HG02943 (cell line): Measurements from ENCODE around the gene ERC2.

Experiments
- ATAC-seq: cut with Tn5 transposase; IDR thresholded peaks from one replicate; pipeline ENCODE4 v1.9.1; 2021; ENCODE audit warnings: mild to moderate bottlenecking, low read depth, moderate library complexity; ENCODE audit not compliant: unreplicated experiment

Gene ERC2

DNA sequence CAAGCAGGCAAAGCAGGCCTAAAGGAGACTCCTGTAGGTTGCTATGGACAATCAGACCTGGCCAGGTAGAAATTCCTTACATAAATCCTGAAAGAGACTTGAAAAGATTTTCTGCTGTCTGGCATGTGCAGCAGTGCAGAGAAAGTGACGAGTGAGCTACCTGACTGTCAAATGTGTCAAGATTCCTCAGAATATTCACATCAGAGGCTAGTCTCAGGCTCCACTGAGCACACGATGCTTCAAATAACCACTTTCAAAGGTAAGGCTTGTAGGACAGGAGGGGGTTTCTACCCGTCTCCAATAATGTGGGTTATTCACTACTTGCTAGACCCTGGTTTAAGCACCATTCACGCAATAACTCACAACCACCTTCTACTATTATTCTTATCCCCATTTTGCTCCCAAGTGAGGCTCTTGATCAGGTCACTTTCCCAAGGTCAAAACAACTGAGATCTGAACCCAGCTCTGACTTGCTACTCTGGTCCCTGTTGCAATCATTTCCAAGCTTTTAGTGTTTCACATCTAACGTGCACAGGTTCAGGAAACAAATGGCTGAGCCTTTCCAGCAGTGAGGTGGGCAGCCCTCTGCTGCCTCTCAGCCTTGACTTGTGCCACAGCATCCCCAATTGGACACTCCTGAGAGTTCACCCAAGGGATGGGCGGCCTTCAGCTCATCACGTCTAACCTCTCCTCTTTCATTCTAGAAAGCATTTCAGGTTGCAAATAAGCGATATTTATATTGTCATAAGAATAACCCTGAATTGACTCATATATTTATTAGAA lies 651.3 kb downstream of the ERC2 start:
- no peak for ATAC-seq

DNA sequence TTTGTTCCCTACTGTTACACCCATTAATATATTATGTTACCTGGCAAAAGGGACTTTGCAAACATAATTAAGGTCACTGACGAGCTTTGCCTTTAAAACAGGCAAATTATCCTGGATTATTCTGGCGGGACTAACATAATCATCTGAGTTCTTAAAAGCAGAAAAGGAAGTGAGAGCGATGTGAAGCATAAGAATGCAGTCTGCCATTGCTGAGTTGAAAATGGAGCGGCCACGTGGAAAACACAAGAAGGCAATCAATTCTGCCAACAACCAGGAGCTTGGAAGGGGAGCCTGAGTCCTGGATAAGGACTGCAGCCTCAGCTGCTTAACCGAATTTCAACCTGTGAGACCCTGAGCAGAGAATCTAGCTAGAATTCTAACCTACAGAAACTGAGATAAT lies 653.0 kb downstream of the ERC2 start:
- no peak for ATAC-seq

DNA sequence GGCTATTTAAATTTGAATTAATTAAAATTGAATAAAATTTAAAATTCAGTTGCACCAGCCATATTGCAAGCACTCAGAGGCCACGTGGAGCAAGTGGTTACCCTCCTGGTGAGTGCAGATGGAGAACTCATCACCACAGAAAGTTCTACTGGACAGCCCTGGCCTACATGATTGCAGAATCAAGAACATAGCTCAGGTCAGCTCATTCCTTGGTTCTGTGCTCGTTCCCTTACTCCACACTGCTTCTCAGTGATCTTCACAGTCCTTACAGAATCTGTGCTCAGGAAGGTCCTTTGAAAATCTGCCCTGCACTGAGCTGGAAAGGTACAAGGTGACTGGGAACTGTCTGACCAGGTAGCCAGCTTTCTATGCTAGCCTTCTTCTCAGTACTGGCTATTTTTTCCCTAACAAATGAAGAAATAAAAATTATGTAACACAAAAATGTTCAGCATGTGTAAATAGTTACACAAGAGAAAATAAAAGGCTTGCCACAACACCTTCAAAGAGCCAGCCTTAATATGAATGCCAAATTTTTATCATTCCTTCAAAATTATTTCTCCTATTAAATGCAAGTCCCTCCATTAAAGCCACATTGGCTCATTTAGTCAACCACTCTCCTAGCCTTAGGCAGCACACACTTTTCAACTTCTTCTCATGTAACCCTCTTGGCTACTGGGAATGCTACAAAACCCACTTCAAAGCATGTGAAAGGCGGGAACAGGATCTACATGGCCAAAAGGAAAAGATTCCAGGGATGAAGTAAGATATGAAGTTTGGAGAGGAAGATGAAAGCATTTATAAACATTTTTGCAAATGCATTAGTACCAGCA lies 654.8 kb downstream of the ERC2 start:
- ATAC-seq = no peak

DNA sequence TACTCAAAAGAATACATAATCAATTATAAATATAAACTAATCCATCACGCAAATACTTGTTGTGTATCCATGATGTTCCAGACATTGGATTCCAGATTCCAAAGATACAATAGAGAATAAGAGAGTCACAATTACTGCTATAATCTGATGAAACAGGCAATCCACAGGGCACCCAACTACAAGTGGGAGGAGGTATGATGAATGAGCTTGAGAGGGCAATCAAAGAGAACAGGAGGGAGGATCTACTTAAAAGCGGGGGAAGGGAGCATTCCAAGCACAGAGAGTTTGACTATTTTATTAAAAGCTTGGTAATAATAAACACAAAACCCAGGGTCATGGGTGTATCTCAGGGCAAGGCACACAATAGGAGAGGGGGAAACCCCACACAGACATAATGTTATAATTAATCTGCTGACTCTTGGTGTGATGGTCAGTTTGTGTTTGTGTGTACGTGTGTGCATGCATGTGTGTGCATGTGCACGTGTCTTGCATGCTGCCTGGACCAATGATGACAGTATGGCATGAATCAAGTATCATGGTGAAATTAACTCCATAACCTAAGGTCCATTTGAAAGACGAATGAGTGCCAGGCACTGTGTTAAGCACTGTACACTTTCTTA lies 655.8 kb downstream of the ERC2 start:
- no peak for ATAC-seq

DNA sequence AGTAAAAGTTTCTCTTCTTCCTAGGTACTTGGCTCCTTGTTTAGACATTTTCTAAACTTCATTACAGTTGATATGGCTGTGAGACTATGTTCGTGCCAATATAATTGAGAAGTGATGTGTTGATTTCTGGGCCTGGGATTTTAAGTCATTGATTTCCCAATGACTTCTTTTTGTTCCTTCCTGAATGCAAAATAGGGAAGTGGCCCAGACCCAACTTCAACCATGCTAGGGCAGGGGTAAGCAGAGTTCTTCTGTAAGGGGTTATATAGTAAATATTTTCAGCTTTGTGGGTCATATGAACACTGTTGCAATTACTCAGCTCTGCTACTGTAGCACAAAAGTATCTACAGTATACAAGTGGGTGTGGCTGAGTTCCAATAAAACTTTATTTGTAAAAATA lies 661.1 kb downstream of the ERC2 start:
- ATAC-seq = no peak

DNA sequence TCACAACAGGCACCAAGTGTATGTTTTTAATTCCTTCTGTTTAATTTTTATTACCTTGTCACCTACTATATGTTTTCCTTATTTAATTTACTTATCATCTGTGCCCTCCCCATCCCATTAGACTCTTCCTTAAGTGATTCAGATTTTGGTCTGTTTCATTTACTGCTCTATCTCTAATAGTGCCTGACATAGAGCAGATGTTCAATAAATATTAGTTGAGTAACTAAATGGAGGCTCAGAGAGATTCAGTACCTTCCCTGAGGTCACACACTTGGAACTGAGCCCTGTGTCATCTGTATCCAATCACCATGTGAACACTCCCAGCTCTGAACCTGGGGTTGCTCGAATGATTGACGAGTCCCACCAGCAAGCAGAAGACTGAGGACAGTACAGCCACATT lies 663.1 kb downstream of the ERC2 start:
- ATAC-seq = no peak

DNA sequence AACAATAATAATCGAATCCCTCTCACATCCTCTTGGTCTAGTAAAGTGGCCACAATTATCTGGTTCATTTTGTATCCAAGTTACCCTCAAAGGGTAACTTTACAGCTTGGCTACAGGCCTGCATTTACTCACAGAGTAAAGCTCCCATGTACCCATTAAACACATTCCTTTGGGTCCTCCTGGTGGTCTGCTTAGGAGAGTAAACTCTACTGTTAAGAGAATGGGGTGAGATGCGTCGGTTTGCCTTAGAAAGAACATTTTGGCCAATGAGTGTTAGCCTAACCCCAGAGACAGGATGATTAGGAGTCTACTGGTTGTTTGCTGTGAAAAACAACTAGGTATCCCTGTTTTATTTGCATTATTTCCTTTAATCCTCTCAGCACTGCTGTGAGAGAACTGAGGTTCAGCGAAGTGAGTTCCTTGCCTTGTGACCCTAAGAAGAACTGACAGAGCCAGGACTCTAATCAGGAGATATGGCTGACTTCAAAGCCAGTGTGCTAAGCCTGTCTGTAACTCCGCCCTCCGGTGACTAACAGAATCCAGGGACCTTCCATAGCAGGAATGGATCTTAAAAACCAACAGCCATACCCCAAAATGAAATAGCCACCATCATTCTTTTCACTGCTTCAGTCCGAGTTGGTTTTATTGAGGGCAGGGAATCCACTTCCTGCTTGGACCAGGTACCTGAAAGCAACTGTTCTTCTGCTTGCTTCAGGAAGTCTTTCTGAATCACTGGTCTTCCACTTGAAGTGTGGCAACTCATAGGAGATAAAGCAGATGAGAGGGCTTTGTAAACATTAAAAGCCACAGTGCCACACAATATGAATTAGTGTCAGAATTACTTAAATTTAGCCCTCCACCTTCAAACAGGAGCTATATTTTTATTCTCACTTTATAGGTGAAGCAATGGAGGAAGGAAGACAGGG lies 663.8 kb downstream of the ERC2 start:
- no peak for ATAC-seq

DNA sequence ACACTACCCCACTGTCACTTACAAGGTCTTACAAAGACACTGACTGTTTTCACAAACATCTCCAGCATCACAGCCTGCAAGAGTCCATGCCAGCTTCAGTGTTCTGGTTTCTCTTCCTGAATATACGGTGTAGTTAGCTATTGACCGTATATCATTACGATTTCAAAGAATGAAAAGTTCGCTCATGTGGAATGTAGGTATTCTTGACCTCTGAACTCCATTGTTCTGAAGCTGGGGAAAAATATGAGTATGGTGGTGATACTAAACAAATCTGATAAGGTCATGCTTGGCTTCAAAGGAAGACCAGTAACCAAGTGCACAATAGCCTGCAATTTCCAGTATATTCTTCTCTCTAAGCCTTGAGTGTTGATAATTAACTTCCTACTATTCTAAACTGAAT lies 665.5 kb downstream of the ERC2 start:
- no peak for ATAC-seq

DNA sequence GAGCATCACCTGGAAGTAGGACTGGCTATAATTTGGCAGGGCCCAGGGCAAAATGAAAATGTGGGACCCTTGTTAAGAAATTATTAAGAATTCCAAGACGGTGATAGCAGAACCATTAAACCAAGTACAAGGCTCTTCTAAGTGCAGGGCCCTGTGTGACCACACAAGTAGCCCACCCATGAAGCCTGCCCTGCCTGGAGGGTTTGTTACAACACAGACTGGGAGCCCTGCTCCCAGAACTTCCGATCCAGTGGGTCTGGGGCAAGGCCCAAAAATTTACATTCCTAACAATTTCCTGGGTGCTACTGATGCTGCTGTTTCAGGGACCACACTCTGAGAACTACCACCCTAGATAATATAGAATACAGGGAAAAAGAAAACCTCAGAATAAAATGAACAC lies 666.6 kb downstream of the ERC2 start:
- no peak for ATAC-seq

DNA sequence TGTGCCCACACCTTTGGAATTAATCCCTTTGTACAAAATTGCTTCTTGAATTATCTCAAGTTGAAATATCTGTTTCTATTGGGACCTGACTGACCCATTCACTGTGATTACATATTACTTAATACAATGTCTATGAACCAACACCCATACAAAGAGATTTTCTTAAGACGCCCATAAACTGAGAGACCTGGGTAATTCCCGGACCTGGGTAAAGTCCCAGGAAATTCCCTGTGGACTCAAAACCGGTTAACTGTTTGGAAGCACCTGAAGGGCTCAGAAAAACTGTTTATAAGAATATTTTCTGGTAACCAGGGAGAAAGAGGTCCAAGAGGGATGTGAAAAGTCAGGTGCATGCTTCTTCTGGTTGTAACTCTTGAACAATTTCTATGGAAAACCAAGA lies 667.2 kb downstream of the ERC2 start:
- no peak for ATAC-seq

DNA sequence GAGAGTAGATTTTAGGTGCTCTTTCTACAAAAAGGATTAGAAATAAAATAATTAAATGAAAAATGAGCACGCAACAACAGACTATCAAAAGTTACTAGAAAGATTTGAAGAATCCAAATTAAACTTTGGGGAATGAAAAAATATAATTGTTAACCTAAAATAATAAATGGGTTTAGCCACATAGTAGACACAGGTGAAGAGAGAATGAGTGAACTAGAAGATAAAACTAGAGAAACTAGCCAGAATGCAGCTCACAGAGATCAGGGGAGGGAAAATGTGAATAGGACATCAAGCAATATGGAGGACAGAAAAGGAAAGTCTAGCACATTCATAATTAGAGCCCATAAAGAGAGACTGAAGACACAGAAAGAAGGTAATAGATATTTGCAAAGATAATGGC lies 670.5 kb downstream of the ERC2 start:
- no peak for ATAC-seq

DNA sequence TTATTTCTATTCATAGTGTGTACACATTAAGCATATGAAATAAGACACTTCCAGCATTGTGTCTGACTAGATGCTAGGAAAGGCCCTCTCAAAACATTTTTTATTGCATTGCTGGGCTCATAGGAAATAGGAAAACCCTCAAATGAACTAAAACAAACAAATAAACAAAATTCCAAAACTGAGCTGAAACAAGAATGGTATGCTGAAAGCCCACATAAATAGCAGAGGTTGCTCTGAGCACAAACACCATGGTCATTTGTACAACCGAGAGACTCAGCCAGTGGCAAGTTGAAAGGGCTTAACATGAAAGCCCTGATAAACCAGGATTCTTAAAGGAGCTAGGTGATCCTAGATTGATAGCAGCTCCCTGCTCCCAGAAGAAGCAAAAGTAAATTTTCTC lies 671.2 kb downstream of the ERC2 start:
- no peak for ATAC-seq

DNA sequence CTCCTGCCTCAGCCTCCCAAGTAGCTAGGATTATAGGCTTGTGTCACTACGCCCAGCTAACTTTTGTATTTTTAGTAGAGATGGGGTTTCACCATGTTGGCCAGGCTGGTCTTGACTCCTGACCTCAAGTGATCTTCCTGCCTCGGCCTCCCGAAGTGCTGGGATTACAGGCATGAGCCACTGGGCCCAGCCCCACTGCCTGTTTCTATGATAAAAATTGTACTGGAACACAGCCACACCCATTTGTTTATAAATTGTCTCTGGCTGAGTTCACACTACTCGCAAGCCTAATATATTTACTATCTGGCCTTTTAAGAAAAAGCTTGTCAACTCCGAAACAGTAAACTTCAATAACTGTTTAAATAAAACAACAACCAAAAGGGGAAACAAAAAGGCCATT lies 671.7 kb downstream of the ERC2 start:
- ATAC-seq = no peak

DNA sequence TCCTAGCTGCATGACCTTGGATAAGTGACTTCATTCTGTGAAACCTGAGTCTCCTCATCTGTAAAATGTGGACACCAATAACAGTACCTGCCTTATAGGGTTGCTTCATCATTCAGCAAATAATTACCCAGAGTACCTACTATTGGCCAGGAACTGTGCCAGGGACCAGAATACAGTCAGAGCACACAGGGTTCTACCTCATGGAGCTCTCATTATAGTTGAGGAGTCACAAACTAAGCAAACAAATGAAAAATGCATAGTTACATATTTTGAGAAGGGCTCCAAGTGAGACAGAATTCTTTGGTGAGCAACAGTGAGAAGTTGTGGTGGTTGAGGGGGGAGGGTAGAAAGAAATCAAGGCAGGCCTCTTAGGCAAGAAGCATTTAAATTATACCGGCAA lies 672.5 kb downstream of the ERC2 start:
- no peak for ATAC-seq

DNA sequence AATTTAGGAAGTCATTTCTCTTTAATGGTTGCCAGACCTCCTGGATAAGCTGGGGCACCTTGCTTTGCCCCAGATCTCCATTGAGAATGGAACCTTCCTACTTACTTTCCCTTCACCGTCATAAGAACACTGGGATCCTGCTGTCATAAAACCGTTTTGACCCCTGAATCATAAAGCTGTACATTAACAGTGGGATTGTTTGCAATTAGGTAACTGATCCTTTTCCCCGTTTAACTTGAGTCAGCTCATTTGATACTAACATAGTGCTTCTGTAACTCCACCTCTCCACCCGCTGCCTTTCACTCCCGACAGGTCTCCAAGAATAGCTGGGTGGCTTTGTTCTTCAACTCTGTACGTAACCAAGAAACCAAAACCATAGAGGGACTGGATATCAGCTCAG lies 673.0 kb downstream of the ERC2 start:
- no peak for ATAC-seq

DNA sequence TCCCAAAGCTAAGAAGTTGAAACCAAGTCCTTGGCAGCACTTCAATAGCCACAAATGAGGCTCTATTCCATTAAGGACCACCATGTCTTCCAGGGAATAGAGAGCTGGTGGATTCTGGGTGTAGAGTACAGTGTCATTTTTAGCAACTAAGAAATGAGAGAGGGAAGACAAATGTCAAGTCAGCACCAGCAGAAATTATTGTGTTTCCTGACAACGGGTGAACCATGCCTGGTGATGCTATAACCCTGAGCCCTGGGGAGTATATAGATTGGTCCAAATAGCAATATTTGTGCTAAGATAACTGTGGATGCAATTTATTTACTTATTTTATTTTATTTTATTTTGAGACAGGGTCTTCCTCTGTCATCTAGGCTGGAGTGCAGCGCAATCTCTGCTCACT lies 675.5 kb downstream of the ERC2 start:
- ATAC-seq = no peak

DNA sequence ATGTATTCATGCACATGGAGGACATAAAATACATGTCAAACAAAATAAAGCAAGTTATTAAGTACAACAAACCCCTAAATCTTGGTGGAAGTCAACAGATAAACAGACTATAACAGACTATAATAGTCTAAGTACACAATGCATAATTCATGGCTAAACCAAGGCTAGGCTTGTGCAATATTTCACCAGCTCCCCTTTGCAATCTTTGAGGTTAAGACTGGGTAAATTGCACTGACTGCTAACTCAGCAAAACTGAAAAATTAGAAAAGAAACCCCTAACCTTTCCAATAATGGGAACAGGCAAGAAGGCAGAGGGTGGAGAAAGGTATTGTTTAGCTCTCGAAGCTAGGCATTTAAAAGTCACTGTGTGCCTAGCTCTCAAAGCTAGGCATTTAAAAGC lies 676.3 kb downstream of the ERC2 start:
- no peak for ATAC-seq

DNA sequence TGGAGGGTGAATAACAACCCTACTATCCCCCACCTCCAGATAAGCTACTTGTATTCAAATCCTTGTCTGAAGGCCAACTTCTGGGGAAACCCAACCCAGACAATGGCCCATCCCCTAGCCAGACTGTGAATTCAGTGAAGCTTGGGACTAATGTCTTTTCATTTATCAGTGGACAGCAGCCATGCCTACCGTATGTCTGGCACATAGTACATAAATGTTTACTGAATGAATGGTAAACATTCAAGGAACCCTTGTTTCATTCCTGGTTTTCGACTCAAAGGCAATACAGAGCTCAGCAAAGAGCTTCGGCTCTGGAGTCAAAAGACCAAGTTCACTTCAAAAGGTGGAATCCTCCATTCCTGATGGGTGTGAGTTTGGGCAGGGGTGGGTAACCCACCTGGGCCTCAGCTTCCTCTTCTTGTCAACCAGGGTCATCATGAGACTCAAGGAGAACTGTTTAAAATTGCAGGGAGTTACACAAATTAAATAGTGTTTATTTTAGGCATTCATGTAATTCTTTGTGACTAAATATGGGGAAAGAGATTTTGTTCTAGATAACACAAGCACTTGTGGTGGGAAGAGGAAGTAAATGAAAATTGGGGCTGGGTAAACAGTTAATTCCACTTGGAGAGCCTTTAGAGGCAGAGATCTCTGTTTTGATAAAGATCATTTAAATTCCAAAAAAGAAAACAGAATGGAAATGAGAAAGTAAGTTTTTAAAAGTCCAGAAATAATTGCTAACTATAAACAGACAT lies 677.5 kb downstream of the ERC2 start:
- no peak for ATAC-seq

DNA sequence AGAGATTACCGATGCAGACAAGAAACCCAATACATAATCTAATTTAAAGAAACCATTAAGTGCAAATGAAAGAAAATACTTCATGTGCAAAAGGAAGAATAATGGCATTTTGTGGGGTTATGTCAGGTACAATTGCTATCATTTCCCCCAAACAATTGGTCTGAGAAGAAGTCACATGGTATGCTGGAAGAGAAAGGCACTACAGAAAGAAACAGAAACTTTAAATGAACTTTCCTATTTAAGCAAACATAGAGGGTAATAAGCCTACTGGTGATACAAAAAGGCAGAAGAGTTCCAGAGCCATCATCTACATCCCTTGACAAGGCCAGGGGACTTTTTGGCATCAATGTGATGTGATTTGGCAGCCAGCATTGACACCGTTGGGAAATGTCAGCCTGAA lies 678.8 kb downstream of the ERC2 start:
- ATAC-seq = no peak

DNA sequence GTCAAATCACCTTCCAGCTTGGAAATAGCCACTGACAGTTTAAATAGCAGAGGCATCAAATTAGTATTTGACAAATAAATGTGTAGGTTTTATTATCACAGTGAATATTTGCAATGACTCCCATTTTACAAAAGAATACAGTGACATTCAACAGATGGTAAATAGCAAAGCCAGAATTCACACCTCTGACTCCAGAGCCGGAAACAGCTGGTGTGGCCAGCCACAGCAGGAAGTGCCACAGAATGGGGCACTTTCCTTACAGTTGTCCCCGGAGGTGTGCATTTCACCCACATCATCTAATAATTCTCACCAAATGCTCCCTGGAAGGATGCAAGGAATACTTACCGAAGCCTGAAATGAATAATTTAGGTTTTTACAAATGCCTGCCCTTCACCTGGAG lies 685.5 kb downstream of the ERC2 start:
- no peak for ATAC-seq
